Activated CD4-positive, alpha-beta T cell treated with anti-CD3 and anti-CD28 coated beads for 1 hour (primary cell): ENCODE measurements around the gene HBD.
"Not testable (repeated sequence)": the region's sequence is repeated elsewhere in the genome, so short reads cannot be mapped to it uniquely, and the experiment has no call there.

Experiments used
- DNase-seq: peaks from one replicate; pipeline ENCODE4 v3.0.0-alpha.2; 2020

The HBD gene

DNA sequence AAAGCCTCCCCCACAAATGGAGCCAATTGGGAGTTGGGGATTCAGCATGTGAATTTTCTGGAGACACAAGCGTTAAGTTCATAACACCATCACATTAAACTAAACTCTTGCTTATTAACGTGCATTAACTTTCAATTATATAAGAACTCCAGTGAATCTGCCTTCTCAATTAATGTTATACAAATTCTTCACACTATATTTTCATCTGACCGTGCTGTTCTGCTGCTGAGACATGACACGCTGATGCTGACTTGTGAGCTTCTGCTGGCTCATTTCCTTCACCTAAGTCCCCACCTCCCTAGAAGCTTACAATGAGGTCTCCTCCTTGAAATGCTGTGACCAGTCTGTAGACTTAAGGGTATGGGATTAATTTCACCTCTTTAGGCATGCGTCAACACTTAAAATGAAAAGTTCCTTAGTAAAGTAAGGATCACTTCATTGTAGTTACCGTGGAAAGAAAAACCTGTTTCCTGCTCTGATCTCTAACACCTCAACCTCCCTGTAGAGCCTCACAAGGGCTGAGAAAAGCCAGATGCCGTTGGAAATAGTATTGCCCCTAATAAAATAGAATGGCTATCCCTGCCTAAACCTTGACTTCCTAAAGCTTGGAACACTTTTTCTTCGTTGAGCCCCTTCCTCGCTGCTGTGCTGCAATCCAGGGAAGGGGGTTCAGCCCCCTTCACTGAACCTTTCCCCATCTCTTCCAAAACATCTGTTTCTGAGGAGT, 18.1 kb upstream of the HBD start:
- no peak for DNase-seq

DNA sequence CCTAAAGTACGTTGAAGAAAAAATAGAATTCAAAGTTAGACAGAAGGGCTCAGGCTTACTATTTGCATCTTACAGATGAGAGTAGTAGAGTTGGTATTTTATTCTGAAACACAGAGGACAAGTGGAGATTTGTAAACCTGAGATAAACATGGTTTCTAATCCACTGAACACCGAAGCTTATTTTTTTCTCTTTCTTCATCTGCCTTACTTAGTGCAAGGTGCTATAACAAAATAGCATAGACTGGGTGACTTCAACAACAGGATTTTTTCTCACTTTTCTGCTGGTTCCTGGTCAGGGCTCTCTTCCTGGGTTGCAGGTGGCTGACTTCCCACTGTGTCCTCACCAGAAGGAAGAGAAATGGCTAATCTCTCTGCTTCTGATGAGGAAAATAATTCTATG, 17.5 kb upstream of the HBD start:
- no peak for DNase-seq

DNA sequence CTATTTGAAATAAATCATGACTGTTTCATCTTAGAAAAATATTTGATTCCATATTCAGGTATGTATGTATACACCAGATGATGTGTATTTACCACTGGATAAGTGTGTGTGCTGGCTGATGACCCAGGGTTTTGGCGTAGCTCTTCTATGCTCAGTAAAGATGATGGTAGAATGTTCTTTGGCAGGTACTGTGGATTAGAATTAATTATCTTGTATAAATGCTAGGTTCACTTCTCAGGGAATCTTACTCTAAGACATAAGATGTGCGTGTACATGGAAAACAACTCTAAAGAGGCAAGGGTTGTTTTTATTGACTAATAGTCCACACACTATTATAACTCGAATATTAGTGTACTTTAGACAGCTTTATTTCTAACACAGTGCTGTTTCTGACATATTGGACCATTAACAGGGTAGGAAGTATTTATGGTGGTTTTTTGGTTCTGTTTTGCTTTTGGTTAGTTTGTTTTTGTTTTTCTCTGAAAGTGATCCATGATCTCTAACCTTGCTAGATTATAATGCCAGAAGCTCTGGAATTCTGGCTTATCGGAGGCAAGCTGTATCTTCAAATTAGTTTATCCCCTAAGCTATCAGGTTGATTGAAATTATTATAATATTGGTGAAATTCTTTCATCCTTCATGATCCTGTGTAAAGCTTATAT, 16.4 kb upstream of the HBD start:
- DNase-seq: no peak

GRCh38 chr11:5249807-5250396, 15.6 kb upstream of the HBD start, which contains the start of gene HBG1:
TSS of gene HBG1 (minus strand) at chr11:5249857. CDS start at chr11:5249804, 53 bp downstream.
- not testable (repeated sequence) for DNase-seq

DNA sequence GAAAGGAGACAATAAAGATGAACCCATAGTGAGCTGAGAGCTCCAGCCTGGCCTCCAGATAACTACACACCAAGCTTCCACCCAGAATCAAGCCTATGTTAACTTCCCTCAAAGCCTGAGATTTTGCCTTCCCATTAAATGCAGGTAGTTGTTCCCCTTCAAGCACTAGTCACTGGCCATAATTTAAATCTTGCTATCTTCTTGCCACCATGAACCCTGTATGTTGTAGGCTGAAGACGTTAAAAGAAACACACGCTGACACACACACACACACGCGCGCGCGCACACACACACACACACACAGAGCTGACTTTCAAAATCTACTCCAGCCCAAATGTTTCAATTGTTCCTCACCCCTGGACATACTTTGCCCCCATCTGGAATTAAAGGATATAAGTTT, 14.2 kb upstream of the HBD start:
- DNase-seq: not testable (repeated sequence)

DNA sequence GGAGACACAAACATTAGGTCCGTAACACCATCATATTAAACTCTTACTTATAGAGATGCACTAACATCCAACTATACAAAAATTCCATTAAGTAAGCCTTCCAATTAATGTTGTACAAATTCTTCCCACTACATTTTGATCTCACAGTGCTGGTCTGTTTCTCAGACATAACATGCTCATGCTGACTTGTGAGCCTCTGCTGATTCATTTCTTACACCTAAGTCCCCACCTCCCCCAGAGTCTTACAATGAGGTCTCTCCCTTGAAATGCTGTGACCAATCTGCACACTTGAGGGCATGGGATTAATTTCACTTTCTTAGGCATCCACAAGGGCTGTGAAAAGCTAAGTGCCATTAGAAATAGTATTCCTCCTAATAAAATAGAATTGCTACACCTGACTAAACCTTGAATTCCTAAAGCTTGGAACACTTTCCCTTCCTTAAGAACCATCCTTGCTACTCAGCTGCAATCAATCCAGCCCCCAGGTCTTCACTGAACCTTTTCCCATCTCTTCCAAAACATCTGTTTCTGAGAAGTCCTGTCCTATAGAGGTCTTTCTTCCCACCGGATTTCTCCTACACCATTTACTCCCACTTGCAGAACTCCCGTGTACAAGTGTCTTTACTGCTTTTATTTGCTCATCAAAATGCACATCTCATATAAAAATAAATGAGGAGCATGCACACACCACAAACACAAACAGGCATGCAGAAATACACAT, 13.3 kb upstream of the HBD start:
- no peak for DNase-seq

- DNase-seq: no peak
Observed at GRCh38 chr11:5246772-5247471, 12.6 kb upstream of the HBD start.

GRCh38 chr11:5245155-5245554, 10.9 kb upstream of the HBD start:
- no peak for DNase-seq

- DNase-seq: no peak
Observed at GRCh38 chr11:5243816-5244180, 9.5 kb upstream of the HBD start.

DNA sequence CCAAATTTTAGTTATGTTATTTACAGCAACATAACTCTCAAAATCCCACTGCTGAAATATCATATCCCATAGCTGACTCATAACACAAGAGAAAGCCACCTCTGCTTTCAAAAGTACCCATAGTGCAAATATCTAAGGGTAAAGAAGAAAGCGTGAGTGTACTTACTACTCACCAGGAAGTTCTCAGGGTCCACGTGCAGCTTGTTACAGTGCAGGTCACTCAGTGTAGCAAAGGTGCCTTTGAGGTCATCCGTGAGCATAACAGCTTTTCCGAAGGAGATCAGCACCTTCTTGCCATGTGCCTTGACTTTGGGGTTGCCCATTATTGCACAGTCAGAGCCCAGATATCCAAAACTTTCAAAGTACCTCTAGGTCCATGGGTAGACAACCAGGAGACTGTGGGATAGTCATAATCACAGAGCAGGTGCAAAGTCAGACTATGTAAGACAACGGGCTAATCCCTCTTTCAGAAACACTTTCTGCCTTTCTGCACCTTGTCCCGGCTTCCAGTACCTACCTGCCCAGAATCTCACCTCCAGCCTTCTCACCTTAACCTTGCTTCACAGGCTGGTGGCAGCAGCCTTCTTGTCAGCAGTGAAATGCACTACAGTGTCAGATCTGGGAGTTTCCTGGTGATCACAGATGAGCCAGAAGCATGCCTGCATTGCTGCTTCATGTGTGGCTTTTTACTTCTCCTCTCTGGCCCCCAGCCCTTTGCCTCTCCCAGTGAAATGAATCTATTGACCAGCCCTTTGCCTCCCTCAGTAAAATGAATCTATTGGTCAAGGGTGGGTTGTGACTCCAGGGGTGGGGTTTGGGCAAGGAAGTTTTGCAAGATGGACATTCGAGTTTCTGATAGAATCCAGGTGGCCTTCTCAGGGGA, 8.9 kb upstream of the HBD start:
- DNase-seq: no peak

DNA sequence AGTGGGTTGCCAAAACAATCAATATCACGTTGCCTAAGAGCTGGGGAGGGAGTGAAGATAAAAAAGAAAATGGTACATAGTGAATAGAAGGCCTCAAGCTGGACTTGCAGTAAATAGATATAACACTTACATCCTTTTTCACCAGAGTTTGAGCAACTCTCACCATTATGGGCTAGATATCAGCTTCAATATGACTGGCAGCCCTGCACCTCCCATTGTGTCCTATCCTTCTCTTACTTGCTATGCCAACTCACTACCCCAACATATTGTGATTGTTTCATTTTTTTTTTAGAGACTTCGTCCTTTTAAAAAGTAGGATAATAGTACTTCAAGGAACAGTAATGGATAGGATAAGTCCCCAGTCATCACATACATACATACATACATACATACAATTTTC, 7.9 kb upstream of the HBD start:
- no peak for DNase-seq

- DNase-seq: no peak
Observed at GRCh38 chr11:5241458-5241857, 7.2 kb upstream of the HBD start.

DNA sequence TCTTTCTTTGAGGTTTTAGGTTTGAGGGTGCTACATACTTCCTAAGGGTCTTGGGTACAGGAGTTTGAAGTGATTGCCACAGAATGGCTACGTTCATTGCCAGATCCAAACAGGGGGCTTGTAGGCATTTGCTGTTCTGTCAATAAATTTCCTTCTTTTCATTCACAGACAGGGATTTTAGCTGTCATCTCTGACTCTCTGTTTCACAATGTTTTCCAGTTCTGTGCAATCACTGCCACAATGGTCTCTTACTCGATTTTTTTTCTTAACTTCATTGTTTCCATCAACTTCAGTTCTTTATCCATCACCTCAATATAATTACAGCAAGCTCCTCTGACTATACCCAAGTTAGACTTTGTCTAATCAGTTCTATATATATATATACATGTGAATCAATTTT, 6.2 kb upstream of the HBD start:
- DNase-seq: no peak

- no peak for DNase-seq
Observed at GRCh38 chr11:5240056-5240455, 5.8 kb upstream of the HBD start.

- DNase-seq: no peak
Observed at GRCh38 chr11:5239046-5239445, 4.8 kb upstream of the HBD start.

DNA sequence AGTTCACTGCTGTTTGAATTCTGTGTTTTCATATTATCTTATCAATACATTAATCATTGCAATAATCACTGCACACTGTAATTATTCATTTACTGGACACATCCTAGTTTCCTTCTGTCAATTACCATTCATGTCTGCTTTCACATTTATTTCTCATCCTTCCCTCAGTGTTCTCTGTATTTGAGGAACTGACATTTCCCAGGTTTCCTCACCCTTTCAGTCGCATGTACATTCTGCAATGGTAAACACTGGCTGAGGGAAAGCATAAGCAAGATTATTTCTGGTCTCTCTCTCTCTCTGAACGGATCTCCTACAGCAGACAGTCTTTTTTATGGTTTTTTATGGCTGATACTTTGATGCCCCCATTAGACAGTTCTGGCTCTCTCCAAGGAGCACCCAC, 4.2 kb upstream of the HBD start:
- DNase-seq: no peak

DNA sequence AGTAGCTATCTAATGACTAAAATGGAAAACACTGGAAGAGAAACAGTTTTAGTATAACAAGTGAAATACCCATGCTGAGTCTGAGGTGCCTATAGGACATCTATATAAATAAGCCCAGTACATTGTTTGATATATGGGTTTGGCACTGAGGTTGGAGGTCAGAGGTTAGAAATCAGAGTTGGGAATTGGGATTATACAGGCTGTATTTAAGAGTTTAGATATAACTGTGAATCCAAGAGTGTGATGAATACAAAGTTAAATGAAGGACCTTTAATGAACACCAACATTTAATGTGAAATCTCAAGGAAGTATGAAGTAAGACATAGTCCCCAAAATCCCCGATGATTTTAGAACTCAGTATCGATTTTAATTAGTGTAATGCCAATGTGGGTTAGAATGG, 3.1 kb upstream of the HBD start:
- no peak for DNase-seq

DNA sequence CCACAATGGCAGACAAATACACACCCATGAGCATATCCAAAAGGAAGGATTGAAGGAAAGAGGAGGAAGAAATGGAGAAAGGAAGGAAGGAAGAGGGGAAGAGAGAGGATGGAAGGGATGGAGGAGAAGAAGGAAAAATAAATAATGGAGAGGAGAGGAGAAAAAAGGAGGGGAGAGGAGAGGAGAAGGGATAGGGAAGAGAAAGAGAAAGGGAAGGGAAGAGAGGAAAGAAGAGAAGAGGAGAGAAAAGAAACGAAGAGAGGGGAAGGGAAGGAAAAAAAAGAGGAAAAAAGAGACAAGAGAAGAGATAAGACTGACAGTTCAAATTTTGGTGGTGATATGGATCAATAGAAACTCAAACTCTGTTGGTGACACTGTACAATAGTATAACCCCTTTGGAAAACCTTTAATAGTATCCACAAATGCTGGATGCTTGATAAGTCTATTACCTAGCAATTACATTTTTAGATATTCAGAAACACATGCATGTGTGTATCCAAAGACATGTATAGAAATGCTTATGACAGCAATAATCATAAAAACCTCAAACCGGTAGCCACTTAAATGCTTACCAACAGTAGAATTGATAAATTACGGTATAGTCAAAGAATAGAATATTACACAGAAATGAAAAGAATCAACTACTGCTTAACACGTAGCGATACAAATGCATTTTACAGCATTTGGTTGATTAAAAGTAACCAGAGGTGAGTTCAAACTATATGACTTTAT, 1.2 kb upstream of the HBD start:
- DNase-seq: no peak

GRCh38 chr11:5233307-5233706, 976 bp downstream of the HBD start:
- DNase-seq: no peak

- no peak for DNase-seq
Observed at GRCh38 chr11:5232821-5233220, 1.5 kb downstream of the HBD start.

DNA sequence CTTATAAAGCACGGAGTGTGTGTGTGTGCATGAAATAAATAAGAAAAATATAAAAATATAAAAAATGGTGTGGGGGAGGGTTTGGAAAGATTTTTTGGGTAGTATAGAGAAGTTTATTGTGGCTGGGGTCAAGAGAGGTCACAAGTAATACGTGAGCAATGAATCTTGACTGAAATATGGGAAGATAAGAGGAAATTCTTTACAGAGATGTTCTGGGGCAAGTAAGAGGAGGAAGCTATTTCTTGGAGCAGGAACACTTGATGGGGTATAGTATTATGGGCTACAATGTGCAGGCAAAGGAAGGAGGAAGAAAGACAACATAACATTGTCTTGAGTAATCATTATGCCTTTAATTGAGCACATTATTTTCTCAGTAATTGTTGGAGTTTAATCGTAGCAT, 2.1 kb downstream of the HBD start:
- DNase-seq: no peak
